ENCODE results near the gene ZNF541.
"Not testable (repeated sequence)": the region's sequence is repeated elsewhere in the genome, so short reads cannot be mapped to it uniquely, and the experiment has no call there.

Gene ZNF541

DNA sequence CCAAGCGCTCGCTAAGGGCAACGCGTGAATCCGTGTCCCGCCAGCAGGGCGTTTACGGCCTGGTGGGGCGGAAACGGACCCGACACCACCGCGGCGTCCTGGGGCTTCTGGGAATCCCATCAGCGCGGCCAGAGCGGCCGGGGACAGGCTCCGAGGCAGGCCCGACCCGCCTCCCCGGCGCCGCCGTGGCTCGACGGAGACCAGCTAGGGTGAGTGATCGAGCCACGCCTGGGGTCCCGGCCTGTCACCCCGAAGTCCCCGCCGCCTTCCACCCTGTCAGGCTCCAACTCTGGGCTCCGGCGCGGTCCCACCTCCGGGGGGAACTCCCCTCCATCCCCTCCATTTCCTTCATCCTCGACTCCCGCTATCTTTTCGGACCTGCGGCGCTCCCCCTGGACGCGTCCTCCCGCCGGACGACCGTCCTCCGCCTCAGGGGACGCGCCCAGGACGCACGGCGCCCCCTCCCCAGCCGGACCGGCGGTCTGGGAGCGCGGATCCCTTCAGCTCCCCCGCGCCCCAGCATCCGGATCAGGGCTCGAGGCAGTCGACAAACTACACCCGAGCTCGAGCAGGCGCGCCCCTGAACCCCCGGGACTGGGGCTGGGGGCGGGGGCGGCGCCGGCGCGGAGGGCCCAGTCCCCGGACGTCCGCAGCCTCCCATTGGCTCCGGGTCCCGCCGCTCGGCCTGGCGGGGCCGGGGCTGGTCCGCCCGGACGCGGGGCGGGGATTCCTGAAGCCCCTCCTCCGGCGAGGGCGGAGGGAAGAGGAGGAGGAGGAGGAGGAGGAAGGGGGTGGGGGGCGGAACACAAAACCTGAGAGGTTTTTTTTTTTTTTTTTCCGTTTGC is 35.3 kb upstream of the ZNF541 start:
- peak; percentile 84 for ATAC-seq (ENCODE audit: low read depth)
- H3K27me3 Mint-ChIP-seq: peaks cover 2% of the 10 kb centered on the region
- peak overlapping the region; percentile 89 for H3K27ac Mint-ChIP-seq
- H3K36me3 Mint-ChIP-seq: peaks cover 1% of the 10 kb centered on the region
- DNase-seq (ENCODE audit: low spot score in 2 of 2): peak; percentile 97 to 99
- no peaks in the 10 kb centered on the region for H3K9me3 Mint-ChIP-seq
- peak overlapping the region; percentile 83 for H3K4me3 Mint-ChIP-seq
- H3K4me1 Mint-ChIP-seq: peaks cover 22% of the 10 kb centered on the region

DNA sequence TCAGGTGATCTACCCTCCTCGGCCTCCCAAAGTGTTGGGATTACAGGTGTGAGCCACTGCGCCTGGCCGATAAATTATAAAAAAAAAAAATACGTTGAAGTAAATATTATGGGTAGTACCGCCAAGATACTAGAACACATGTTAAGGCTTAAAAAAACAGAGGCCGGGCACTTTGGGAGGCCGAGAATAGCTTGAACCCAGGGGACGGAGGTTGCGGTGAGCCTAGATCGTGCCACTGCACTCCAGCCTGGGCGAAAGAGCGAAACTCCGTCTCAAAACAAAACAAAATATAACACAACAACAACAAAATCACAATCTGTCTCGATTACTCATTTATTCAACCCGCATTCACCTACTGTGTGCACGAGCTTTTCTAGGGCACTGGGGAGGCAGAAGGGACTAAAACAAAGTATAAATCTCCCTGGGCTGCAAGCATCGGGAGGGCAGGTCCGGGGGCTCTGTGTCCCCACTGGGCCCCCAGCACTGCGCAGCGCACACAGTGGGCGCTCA is 34.7 kb upstream of the ZNF541 start:
- ATAC-seq (ENCODE audit: low read depth) (no peak), DNase-seq (ENCODE audit: low spot score in 2 of 2) (no peak)
- peaks cover 19% of the 10 kb centered on the region for H3K4me1 Mint-ChIP-seq
- peak overlapping the region; percentile 89 for H3K27ac Mint-ChIP-seq
- peaks cover 1% of the 10 kb centered on the region for H3K36me3 Mint-ChIP-seq
- H3K4me3 Mint-ChIP-seq: peak overlapping the region; percentile 83
- H3K27me3 Mint-ChIP-seq: peaks cover 2% of the 10 kb centered on the region
- no peaks in the 10 kb centered on the region for H3K9me3 Mint-ChIP-seq

GRCh38 chr19:47603706-47604565 is 31.0 kb upstream of the ZNF541 start:
- H3K4me1 Mint-ChIP-seq: peaks cover 9% of the 10 kb centered on the region
- no peak overlapping the region for H3K4me3 Mint-ChIP-seq
- ATAC-seq (ENCODE audit: low read depth) (no peak), DNase-seq (ENCODE audit: low spot score in 2 of 2) (no peak)
- H3K36me3 Mint-ChIP-seq: no peaks in the 10 kb centered on the region
- no peak overlapping the region for H3K27ac Mint-ChIP-seq
- H3K9me3 Mint-ChIP-seq: no peaks in the 10 kb centered on the region
- H3K27me3 Mint-ChIP-seq: peaks cover 9% of the 10 kb centered on the region

- Mint-ChIP-seq H3K9me3 (no peaks in the 10 kb centered on the region), H3K36me3 (no peaks in the 10 kb centered on the region), H3K4me1 (peaks cover 4% of the 10 kb centered on the region), H3K27me3 (peaks cover 14% of the 10 kb centered on the region), H3K27ac (peak overlapping the region; percentile 57), H3K4me3 (peak overlapping the region; percentile 88)
- DNase-seq (ENCODE audit: low spot score in 2 of 2) (no peak), ATAC-seq (ENCODE audit: low read depth) (no peak)
Measured at GRCh38 chr19:47601180-47601904, 28.4 kb upstream of the ZNF541 start.

DNA sequence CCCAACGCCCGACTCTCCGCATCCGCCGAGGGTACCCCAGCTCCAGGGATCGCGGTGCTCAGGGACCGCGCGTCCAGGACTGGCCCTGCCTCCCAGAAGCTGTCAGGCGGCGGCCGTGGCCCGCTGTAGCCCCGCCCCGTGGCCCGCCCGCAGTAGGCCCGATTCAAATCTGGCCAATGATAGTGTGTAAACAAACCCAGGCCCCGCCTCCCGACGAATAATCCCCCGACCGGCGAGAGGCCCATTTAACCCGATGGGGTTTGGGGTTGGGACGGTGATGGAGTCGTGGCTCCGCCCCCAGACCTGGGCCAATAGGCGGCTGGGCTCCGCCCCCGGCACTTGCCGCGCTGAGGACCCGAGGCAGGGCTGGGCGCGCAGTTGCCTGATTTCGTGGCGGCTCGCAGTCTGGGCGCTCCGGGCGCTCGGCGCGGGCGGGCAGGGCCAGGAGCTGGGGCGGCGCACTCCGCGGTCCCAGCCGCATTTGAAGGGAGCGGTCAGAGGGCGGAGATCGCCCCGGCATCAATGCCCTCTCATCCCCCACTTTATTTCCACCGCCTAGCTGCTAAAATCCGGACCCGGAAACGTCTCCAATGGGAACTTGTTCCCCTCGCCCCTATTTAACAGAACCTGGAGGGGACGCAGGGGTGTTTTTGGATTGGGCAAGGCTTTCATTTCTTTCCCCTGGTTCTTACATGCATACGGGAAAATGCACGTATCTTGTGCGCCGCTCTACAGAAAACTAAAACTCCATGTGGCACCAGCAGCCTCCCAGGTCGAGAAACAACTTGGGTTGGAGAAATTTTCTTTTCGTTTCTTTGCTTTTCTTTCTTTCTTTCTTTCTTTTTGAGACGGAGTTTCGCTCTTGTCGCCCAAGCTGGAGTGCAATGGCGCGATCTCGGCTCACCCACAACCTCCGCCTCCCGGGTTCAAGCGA is 27.6 kb upstream of the ZNF541 start:
- H3K9me3 Mint-ChIP-seq: no peaks in the 10 kb centered on the region
- H3K4me3 Mint-ChIP-seq: peak overlapping the region; percentile 88
- peak; percentile 93 for ATAC-seq (ENCODE audit: low read depth)
- H3K36me3 Mint-ChIP-seq: no peaks in the 10 kb centered on the region
- DNase-seq (ENCODE audit: low spot score in 2 of 2): peak; percentile 87 to 96
- peaks cover 7% of the 10 kb centered on the region for H3K4me1 Mint-ChIP-seq
- H3K27me3 Mint-ChIP-seq: peaks cover 17% of the 10 kb centered on the region
- peak overlapping the region; percentile 57 for H3K27ac Mint-ChIP-seq

- Mint-ChIP-seq H3K27ac (peak overlapping the region; percentile 57), H3K27me3 (peaks cover 17% of the 10 kb centered on the region), H3K4me3 (peak overlapping the region; percentile 88)
- not testable (repeated sequence) for H3K36me3 Mint-ChIP-seq; DNase-seq (ENCODE audit: low spot score in 2 of 2); H3K4me1 Mint-ChIP-seq; H3K9me3 Mint-ChIP-seq; ATAC-seq (ENCODE audit: low read depth)
Measured at GRCh38 chr19:47599671-47600245, 26.8 kb upstream of the ZNF541 start.

DNA sequence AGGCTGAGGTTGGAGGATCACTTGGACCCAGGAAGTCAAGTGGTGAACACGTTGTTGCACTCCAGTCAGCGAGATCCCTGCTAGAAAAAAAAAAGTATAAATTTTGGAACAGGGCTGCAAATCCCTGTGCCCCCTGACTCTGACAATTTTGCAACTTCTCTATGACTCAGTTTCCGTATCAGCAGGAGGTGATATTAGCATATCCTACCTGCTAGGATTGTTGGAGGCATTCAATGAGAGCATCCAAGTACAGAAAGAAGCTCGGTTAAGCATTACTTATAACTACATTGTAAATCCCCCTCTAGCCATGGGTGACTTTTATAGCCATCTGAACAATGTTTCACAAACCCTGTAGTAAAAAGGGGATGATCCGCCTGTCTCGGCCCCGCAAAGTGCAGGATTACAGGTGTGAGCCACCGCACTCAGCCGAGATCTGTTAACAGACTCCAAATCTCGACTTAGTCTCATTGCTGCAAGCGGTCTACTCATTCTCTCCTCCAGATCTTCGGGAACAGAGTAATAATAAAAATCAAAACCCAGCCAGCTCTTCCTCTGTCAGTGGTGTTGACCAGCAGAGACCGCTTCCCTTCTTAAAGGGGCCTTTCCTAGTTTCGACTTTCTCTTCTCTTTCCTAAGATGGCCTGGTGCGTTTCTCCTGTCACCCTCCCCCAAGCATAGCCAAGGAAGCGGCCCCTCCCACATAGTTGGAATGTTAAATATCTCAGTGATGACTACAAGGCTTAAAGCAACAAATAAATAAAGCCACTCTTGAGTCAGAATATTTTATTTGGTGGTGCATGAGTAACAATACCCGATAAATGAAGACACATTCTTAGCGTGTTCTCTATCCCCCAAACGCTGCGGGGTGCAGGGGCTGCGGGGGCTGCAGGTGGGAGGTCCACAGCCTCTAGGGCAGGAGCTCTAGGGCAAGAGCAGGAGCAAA is 25.7 kb upstream of the ZNF541 start:
- H3K27me3 Mint-ChIP-seq: peaks cover 21% of the 10 kb centered on the region
- peaks cover 7% of the 10 kb centered on the region for H3K4me1 Mint-ChIP-seq
- DNase-seq (ENCODE audit: low spot score in 2 of 2): no peak
- no peak for ATAC-seq (ENCODE audit: low read depth)
- no peak overlapping the region for H3K27ac Mint-ChIP-seq
- H3K9me3 Mint-ChIP-seq: no peaks in the 10 kb centered on the region
- H3K4me3 Mint-ChIP-seq: no peak overlapping the region
- H3K36me3 Mint-ChIP-seq: no peaks in the 10 kb centered on the region

GRCh38 chr19:47595944-47596343 is 23.0 kb upstream of the ZNF541 start:
- H3K4me1 Mint-ChIP-seq: peaks cover 7% of the 10 kb centered on the region
- H3K27me3 Mint-ChIP-seq: peaks cover 22% of the 10 kb centered on the region
- H3K27ac Mint-ChIP-seq: no peak overlapping the region
- no peak overlapping the region for H3K4me3 Mint-ChIP-seq
- ATAC-seq (ENCODE audit: low read depth): no peak
- H3K36me3 Mint-ChIP-seq: no peaks in the 10 kb centered on the region
- no peak for DNase-seq (ENCODE audit: low spot score in 2 of 2)
- no peaks in the 10 kb centered on the region for H3K9me3 Mint-ChIP-seq

- Mint-ChIP-seq H3K27ac (no peak overlapping the region), H3K36me3 (no peaks in the 10 kb centered on the region)
- ATAC-seq (ENCODE audit: low read depth): no peak
Measured at GRCh38 chr19:47593860-47594259, 20.9 kb upstream of the ZNF541 start.

DNA sequence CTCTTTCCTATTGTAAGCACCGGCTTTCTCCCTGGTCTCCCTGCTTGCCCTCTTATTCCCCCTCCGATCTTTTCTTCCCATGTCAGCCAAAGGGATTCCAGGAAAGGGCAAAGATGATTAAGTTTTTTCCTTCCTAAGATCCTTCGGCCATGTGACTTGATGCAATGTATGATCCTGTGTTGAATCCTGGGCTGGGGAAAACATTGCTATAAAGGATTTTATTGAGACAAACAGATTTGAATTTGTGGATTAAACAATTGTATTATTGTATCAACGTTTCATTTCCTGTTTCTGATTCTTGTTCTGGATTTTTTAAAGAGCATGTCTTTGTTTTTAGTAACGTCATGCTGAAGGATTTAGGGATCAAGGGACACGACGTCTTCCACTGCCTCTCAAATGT is 16.9 kb upstream of the ZNF541 start:
- Mint-ChIP-seq H3K36me3 (no peaks in the 10 kb centered on the region), H3K27ac (no peak overlapping the region), H3K4me1 (no peaks in the 10 kb centered on the region), H3K4me3 (no peak overlapping the region), H3K9me3 (peaks cover 4% of the 10 kb centered on the region), H3K27me3 (peaks cover 25% of the 10 kb centered on the region)
- ATAC-seq (ENCODE audit: low read depth) (no peak), DNase-seq (ENCODE audit: low spot score in 2 of 2) (no peak)

More at GRCh38 chr19:47593860-47594259, 20.9 kb upstream of the ZNF541 start:
- DNase-seq (ENCODE audit: low spot score in 2 of 2): no peak
- H3K4me3 Mint-ChIP-seq: no peak overlapping the region
- H3K4me1 Mint-ChIP-seq: peaks cover 3% of the 10 kb centered on the region
- peaks cover 21% of the 10 kb centered on the region for H3K27me3 Mint-ChIP-seq
- no peaks in the 10 kb centered on the region for H3K9me3 Mint-ChIP-seq

DNA sequence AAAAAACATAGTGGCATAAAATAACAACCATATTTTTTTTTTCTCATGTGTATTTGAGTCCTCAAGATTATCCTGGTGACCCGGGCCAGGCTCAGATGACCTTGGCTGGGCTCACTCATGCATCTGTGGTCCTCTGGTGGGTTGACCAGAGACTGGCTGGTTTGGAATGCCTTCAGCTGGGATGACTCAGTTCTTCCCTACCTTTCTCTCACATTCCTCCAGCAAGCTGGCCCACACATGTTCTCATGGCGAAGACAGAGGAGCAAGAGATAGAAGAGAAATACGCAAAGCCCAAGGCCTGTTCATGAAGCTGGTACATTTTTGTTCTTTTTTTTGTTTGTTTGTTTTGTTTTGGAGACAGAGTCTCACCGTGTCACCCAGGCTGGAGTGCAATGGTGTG is 14.3 kb upstream of the ZNF541 start:
- Mint-ChIP-seq H3K4me3 (no peak overlapping the region), H3K27me3 (peaks cover 28% of the 10 kb centered on the region), H3K27ac (no peak overlapping the region), H3K9me3 (peaks cover 4% of the 10 kb centered on the region), H3K4me1 (peaks cover 4% of the 10 kb centered on the region), H3K36me3 (no peaks in the 10 kb centered on the region)
- no peak for ATAC-seq (ENCODE audit: low read depth)
- no peak for DNase-seq (ENCODE audit: low spot score in 2 of 2)

DNA sequence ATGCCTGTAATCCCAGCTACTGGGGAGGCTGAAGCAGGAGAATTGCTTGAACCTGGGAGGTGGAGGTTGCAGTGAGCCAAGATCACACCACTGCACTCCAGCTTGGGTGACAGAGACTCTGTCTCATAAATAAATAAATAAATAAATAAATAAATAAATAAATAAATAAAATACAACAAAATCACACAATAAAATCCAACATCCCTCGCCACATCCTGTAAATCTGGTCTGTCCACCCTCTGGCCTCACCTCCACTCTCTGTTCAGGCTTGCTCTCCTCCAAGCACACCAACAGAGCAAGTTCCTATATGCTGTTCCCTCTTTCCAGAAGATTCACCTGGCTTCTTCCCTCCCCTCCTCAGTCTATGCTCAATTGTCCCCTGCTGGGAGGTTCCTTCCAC is 10.2 kb upstream of the ZNF541 start:
- DNase-seq (ENCODE audit: low spot score in 2 of 2); ATAC-seq (ENCODE audit: low read depth); H3K4me3 Mint-ChIP-seq; H3K9me3 Mint-ChIP-seq; H3K27ac Mint-ChIP-seq; H3K36me3 Mint-ChIP-seq: not testable (repeated sequence)
- peaks cover 12% of the 10 kb centered on the region for H3K4me1 Mint-ChIP-seq
- peaks cover 28% of the 10 kb centered on the region for H3K27me3 Mint-ChIP-seq

Measured in memory B cell (primary cell).